AG04449 (cell line): ENCODE data around the gene APOC3.

ENCODE experiments used
- CTCF ChIA-PET: fragments of 350-600 bp; formaldehyde crosslinking; extraction: SDS; loops from one replicate; lab custom pipeline; 2021; ENCODE audit warnings: antibody characterized with exemption; lab: Yijun Ruan, JAX
- POLR2A ChIA-PET: fragments of 400-600, 350-600 bp; formaldehyde crosslinking; extraction: SDS; loops from one replicate; lab custom pipeline; 2020; ENCODE audit warnings: antibody characterized with exemption, inconsistent platforms; lab: Yijun Ruan, JAX
- DNase-seq: peaks from one replicate; pipeline ENCODE4 v3.0.0-alpha.2; 2010; ENCODE audit warnings: low read depth, low spot score
- H3K4me3 ChIP-seq: 2 replicates; pipeline ENCODE4 v1.5.1; 2011; ENCODE audit warnings: low read depth, mild to moderate bottlenecking, control low read depth, low read length
- TF ChIP-seq, protein P1 (sequence below): IDR thresholded peaks from one replicate; pipeline ENCODE4 v1.5.1; 2011; ENCODE audit warnings: mild to moderate bottlenecking, moderate library complexity, low read length, control low read depth, inconsistent platforms; ENCODE audit not compliant: insufficient read depth; ENCODE audit errors: missing control alignments

Gene APOC3

DNA sequence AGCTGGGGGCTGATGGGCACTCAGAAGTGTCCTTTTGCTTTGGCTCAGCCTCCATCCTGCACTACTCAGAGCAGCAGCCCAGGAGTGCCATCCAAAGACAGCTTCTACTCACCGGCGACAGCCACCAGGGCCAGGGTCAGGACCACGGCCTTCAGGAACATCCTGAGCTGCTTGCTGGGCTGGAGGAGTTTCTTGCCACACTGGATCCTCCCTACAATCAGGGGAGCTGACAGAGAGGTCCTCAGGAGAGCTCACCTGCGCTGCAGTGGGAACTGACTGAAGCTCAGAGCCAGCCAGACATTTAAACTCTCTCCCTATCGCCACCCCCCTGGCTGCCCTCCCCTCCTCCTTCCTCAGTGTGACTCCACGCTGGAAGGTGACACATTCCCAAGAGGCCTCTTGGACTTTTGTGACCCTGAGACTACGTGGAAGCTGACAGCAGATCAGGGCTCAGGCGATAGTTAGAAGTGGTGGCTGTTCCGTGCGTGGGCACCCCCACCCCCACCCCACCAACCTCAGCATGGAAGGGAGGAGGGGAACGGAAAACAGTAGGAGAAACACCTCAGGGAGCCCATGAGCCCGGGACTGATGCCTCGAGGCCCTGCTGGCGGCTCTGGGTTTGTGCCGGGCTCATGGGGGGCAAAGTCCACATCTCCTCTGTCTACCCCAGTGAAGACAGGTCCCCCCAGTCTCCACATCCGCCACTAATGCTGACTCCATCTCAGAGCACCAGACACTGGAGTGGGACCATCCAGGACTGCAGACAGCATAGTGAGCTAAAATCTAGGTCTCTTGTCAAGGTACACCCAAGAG lies 6.5 kb upstream of the APOC3 start, which contains the start of gene APOA4:
APOA4 (minus strand) TSS at position 274 of the 813 bp plus-strand sequence; CDS start at position 161, 113 bp downstream.
- ChIA-PET POLR2A (no interaction called here), CTCF (interaction anchor here (0.9 to 3.3 kb wide), 5 partner anchors 9 to 283 kb away, joined by 3 to 24 read pairs (median 3); partner anchors contain the start of genes APOA1 and APOA5)
- TF ChIP-seq, protein P1, sequence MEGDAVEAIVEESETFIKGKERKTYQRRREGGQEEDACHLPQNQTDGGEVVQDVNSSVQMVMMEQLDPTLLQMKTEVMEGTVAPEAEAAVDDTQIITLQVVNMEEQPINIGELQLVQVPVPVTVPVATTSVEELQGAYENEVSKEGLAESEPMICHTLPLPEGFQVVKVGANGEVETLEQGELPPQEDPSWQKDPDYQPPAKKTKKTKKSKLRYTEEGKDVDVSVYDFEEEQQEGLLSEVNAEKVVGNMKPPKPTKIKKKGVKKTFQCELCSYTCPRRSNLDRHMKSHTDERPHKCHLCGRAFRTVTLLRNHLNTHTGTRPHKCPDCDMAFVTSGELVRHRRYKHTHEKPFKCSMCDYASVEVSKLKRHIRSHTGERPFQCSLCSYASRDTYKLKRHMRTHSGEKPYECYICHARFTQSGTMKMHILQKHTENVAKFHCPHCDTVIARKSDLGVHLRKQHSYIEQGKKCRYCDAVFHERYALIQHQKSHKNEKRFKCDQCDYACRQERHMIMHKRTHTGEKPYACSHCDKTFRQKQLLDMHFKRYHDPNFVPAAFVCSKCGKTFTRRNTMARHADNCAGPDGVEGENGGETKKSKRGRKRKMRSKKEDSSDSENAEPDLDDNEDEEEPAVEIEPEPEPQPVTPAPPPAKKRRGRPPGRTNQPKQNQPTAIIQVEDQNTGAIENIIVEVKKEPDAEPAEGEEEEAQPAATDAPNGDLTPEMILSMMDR: no peak
- H3K4me3 ChIP-seq: no peak within 1 kb of the TSS
- no peak for DNase-seq

DNA sequence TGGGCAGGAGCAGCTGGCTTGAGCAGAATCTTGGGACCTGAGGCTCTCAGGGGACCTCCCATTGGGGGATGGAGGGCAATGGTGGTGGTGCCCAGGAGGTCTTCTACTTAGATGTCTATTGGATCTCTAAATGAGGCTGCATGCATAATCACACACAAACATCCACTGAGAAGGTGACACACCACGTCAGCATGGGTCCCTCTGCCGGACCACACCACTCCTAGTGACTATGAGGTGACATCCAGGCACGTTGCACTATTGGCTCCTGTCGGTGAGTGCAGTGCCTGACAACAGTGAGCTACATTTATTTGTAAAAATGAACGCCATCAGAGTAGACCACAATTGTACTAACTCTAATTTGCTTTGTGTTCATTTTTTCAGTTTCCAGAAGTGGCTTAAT lies 4.3 kb upstream of the APOC3 start:
- no peak for DNase-seq
- ChIA-PET CTCF (interaction anchor here (2.1 kb wide), 1 partner anchor 10 kb away, joined by 9 read pairs; no protein-coding TSS in a partner anchor), POLR2A (no interaction called here)
- H3K4me3 ChIP-seq: no peak overlapping the region
- TF ChIP-seq, protein P1: no peak

DNA sequence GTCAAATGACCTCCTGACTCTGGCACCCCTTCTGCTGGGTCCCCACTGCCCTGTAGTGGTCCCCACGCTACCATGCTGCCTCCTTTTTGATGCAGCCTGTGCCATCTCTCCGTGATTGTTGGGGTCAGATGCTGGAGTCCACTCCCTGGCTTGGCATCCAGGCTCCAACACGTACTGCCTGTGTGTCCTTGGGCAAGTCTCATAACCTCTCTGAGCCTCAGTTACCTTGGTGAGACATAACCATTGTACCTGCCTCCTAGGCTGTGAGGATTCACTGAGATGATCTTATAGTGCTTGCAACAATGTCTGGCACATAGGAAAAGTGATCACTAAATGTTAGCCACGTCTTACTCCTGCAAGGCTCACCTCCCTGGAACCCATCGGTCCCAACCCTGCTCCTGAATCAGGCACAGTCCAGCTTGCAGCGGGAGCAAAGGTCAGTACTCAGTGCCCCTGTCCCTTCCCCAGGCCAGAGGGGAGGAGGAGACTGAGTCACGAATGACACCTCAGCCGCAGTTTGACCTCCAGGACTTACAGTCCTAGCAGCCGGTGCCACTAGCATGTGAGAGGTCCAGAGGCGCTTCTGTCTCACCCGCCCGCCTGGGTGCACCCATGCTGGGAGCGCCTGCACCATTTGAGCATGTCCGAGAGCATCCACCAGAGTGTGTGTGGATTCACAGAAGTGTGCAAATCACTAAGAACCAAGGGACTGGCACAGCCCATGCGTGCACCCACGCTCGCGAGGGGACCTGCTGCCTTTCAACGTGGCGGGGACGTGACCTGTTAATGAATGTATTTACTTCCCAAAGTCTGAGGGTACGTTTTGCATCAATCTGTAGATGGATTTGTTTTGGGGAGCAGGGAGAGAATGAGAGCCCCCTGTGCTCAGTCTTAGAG lies 3.6 kb upstream of the APOC3 start:
- TF ChIP-seq, protein P1: no peak
- no peak for DNase-seq
- H3K4me3 ChIP-seq: no peak overlapping the region
- ChIA-PET CTCF (interaction anchor here (2.1 kb wide), 1 partner anchor 10 kb away, joined by 9 read pairs; no protein-coding TSS in a partner anchor), POLR2A (no interaction called here)

DNA sequence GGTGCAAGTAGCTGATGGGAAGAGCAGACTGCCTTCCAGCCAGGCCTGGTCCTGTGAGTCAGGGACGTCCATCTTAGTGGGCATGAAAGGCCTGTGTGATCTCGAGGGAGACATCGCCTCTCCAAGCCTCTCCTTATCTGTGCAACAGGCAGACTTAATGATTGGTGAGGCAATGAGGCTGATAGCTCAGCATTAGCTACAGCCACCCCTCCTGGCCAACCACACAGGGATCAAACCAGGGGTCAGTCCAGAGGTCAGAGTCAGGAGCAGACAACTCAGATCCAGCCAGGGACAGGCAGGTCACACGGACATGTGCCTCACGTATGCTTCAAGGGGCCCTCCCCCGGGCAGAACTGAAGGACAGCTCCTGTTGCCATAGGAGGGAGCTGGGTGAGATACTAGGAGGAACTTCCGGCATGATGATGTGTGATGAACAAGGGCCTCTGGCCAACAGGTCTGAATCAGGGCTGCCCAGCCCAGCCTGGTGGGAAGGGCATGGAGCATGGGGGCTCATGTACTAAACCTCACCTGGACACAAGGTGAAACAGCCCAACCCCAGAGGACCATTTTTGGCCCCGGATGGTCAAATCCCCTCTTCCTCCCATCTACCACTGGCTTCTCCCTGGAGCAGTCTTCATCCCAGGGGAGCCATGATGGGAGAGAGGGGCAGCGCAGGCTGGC lies 2.8 kb upstream of the APOC3 start:
- no peak overlapping the region for H3K4me3 ChIP-seq
- CTCF ChIA-PET: interaction anchor here (2.1 kb wide), 1 partner anchor 9 kb away, joined by 9 read pairs; no protein-coding TSS in a partner anchor
- POLR2A ChIA-PET: no interaction called here

DNA sequence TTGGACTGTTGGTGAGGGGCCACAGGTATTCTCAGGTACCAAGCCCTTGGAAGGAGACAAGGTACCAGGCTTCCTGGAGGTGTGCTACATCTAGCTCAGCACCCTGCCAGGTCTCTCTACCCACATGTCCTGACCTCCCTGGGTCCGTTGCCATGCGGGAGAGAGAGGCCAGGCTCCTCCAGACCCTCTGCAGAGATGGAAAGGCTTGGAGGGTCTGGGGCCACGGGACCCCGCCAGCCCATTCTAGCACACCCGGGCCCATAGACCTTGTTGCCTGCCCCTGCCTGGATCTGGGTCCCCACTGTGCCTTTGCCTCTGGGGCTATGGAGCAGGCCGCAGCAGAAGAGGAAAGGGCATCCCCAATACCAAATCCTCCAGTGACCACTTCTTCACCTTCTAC lies 2.2 kb upstream of the APOC3 start:
- DNase-seq: no peak
- CTCF ChIA-PET: no interaction called here
- TF ChIP-seq, protein P1: no peak
- POLR2A ChIA-PET: no interaction called here
- no peak overlapping the region for H3K4me3 ChIP-seq

More for the DNA sequence above, 2.8 kb upstream of the APOC3 start:
- TF ChIP-seq, protein P1: no peak
- DNase-seq: no peak
